Stimulated activated CD8-positive, alpha-beta memory T cell treated with anti-CD3 and anti-CD28 coated beads, Interleukin-15, amount 100 ng/mL, for 1 hour (primary cell): ENCODE results near the gene ILRUN.
"Not testable (repeated sequence)": the region's sequence is repeated elsewhere in the genome, so short reads cannot be mapped to it uniquely, and the experiment has no call there.

Experiments
- DNase-seq: peaks from one replicate; pipeline ENCODE4 v3.0.0-alpha.2; 2020; ENCODE audit warnings: low read depth

ILRUN gene

GRCh38 chr6:34696739-34697543 lies at the start of gene ILRUN:
Gene ILRUN, minus strand, starts transcription at chr6:34696767. Its CDS starts 164 bp downstream, at chr6:34696603.
- peak; percentile 94 for DNase-seq

GRCh38 chr6:34745277-34746103 lies 48.9 kb upstream of the ILRUN start:
- DNase-seq: no peak

- DNase-seq: not testable (repeated sequence)
These were observed 47.7 kb upstream of the ILRUN start for GRCh38 chr6:34744294-34744647.

- no peak for DNase-seq
These were observed 47.2 kb upstream of the ILRUN start for GRCh38 chr6:34743625-34744293.

GRCh38 chr6:34742094-34742493 lies 45.5 kb upstream of the ILRUN start:
- no peak for DNase-seq

- no peak for DNase-seq
These were observed 40.3 kb upstream of the ILRUN start for GRCh38 chr6:34736823-34737222.

- no peak for DNase-seq
These were observed 35.0 kb upstream of the ILRUN start for GRCh38 chr6:34731393-34732060.

- no peak for DNase-seq
These were observed 33.3 kb upstream of the ILRUN start for GRCh38 chr6:34729631-34730470.

GRCh38 chr6:34726055-34726454 lies 29.5 kb upstream of the ILRUN start:
- no peak for DNase-seq

- no peak for DNase-seq
These were observed 26.6 kb upstream of the ILRUN start for GRCh38 chr6:34723203-34723602.

GRCh38 chr6:34722451-34722850 lies 25.9 kb upstream of the ILRUN start:
- no peak for DNase-seq

GRCh38 chr6:34720160-34720559 lies 23.6 kb upstream of the ILRUN start:
- DNase-seq: not testable (repeated sequence)

- not testable (repeated sequence) for DNase-seq
These were observed 23.1 kb upstream of the ILRUN start for GRCh38 chr6:34719646-34720045.

- DNase-seq: no peak
These were observed 22.4 kb upstream of the ILRUN start for GRCh38 chr6:34718976-34719375.

- no peak for DNase-seq
These were observed 20.9 kb upstream of the ILRUN start for GRCh38 chr6:34717466-34717865.

- DNase-seq: no peak
These were observed 18.1 kb upstream of the ILRUN start for GRCh38 chr6:34714663-34715062.

GRCh38 chr6:34712881-34713280 lies 16.3 kb upstream of the ILRUN start:
- DNase-seq: not testable (repeated sequence)

GRCh38 chr6:34709386-34709785 lies 12.8 kb upstream of the ILRUN start:
- DNase-seq: no peak

- no peak for DNase-seq
These were observed 8.7 kb upstream of the ILRUN start for GRCh38 chr6:34705241-34705640.

- DNase-seq: no peak
These were observed 4.6 kb upstream of the ILRUN start for GRCh38 chr6:34701199-34701598.

- DNase-seq: no peak
These were observed 1.5 kb upstream of the ILRUN start for GRCh38 chr6:34697904-34698559.
